ENCODE results near the gene SLC6A1.

The SLC6A1 gene

GRCh38 chr3:11033871-11034270, 41.3 kb downstream of the SLC6A1 start:
- TF ChIP-seq POLR2AphosphoS5 (IDR thresholded peaks at IDR 0.05; ENCODE audit: low read depth, low read length): no peak
- no peak for TF ChIP-seq TAF1 (IDR thresholded peaks at IDR 0.05; ENCODE audit: borderline replicate concordance, insufficient read depth, low read length)
- no peak for TF ChIP-seq FOXP2 (optimal IDR thresholded peaks at IDR 0.05; ENCODE audit: borderline replicate concordance, extremely low read depth, extremely low read length, insufficient read depth)
- TF ChIP-seq REST (IDR thresholded peaks at IDR 0.05; ENCODE audit: insufficient read depth in 1 of 2, low read depth in 2 of 2, low read length in 2 of 2): no peak
- no peak for TF ChIP-seq SIN3A (IDR thresholded peaks at IDR 0.05; ENCODE audit: borderline replicate concordance, insufficient read depth, low read length)

- no peak for TF ChIP-seq SIN3A (IDR thresholded peaks at IDR 0.05; ENCODE audit: borderline replicate concordance, insufficient read depth, low read length)
- no peak for TF ChIP-seq POLR2AphosphoS5 (IDR thresholded peaks at IDR 0.05; ENCODE audit: low read depth, low read length)
- TF ChIP-seq FOXP2 (optimal IDR thresholded peaks at IDR 0.05; ENCODE audit: borderline replicate concordance, extremely low read depth, extremely low read length, insufficient read depth): no peak
- no peak for TF ChIP-seq TAF1 (IDR thresholded peaks at IDR 0.05; ENCODE audit: borderline replicate concordance, insufficient read depth, low read length)
- no peak for TF ChIP-seq REST (IDR thresholded peaks at IDR 0.05; ENCODE audit: insufficient read depth in 1 of 2, low read depth in 2 of 2, low read length in 2 of 2)
Measured at GRCh38 chr3:11034309-11034985, 41.9 kb downstream of the SLC6A1 start.

GRCh38 chr3:11035757-11036505, 43.4 kb downstream of the SLC6A1 start:
- TF ChIP-seq SIN3A (IDR thresholded peaks at IDR 0.05; ENCODE audit: borderline replicate concordance, insufficient read depth, low read length) (no peak), FOXP2 (optimal IDR thresholded peaks at IDR 0.05; ENCODE audit: borderline replicate concordance, extremely low read depth, extremely low read length, insufficient read depth) (no peak)

GRCh38 chr3:11037241-11037873, 44.8 kb downstream of the SLC6A1 start:
- TF ChIP-seq REST (IDR thresholded peaks at IDR 0.05; ENCODE audit: insufficient read depth in 1 of 2, low read depth in 2 of 2, low read length in 2 of 2): no peak
- TF ChIP-seq TAF1 (IDR thresholded peaks at IDR 0.05; ENCODE audit: borderline replicate concordance, insufficient read depth, low read length): no peak
- no peak for TF ChIP-seq SIN3A (IDR thresholded peaks at IDR 0.05; ENCODE audit: borderline replicate concordance, insufficient read depth, low read length)

- no peak for TF ChIP-seq TAF1 (IDR thresholded peaks at IDR 0.05; ENCODE audit: borderline replicate concordance, insufficient read depth, low read length)
Measured at GRCh38 chr3:11037976-11038375, 45.4 kb downstream of the SLC6A1 start.

GRCh38 chr3:11045536-11045935, 53.0 kb downstream of the SLC6A1 start:
- no peak for TF ChIP-seq SIN3A (IDR thresholded peaks at IDR 0.05; ENCODE audit: borderline replicate concordance, insufficient read depth, low read length)
- no peak for TF ChIP-seq REST (IDR thresholded peaks at IDR 0.05; ENCODE audit: insufficient read depth in 1 of 2, low read depth in 2 of 2, low read length in 2 of 2)
- no peak for TF ChIP-seq TAF1 (IDR thresholded peaks at IDR 0.05; ENCODE audit: borderline replicate concordance, insufficient read depth, low read length)
- TF ChIP-seq FOXP2 (optimal IDR thresholded peaks at IDR 0.05; ENCODE audit: borderline replicate concordance, extremely low read depth, extremely low read length, insufficient read depth): no peak
- TF ChIP-seq POLR2AphosphoS5 (IDR thresholded peaks at IDR 0.05; ENCODE audit: low read depth, low read length): no peak

Data from PFSK-1 (cell line).